ENCODE measurements around the gene CD300LB.

The CD300LB gene

GRCh38 chr17:74546586-74546985 lies 15.3 kb upstream of the CD300LB start:
- H3K27ac ChIP-seq (ENCODE audit: low read depth, low read length), result no peak overlapping the region
- H3K27me3 ChIP-seq (ENCODE audit: low read length), result no peaks in the 10 kb centered on the region

GRCh38 chr17:74545843-74546230 lies 14.6 kb upstream of the CD300LB start, which contains the start of gene CD300C:
CD300C (minus strand) TSS chr17:74546115; CDS start chr17:74545782, 333 bp downstream.
- Histone ChIP-seq H3K27ac (ENCODE audit: low read depth, low read length) (no peak within 1 kb of the TSS), H3K36me3 (ENCODE audit: low read length) (no peaks in the 10 kb centered on the region), H3K9ac (ENCODE audit: low read length) (no peak within 1 kb of the TSS), H3F3A (ENCODE audit: insufficient read depth) (no peaks in the 10 kb centered on the region), H4K20me1 (ENCODE audit: low read depth, low read length) (no peaks in the 10 kb centered on the region), H3K9me2 (replicated peaks; ENCODE audit: insufficient read depth, low read length) (no peaks in the 10 kb centered on the region), H3K4me2 (ENCODE audit: low read depth, low read length, poor library complexity, severe bottlenecking) (no peak within 1 kb of the TSS), H3K27me3 (ENCODE audit: low read length) (no peaks in the 10 kb centered on the region), H3K4me3 (ENCODE audit: insufficient read depth, low read length, poor library complexity, severe bottlenecking) (no peak within 1 kb of the TSS), H3K79me2 (ENCODE audit: insufficient read depth, low read length) (no peaks in the 10 kb centered on the region), H2AFZ (ENCODE audit: low read depth, low read length, severe bottlenecking) (no peak within 1 kb of the TSS), H3K9me3 (ENCODE audit: insufficient read depth, low read length) (no peaks in the 10 kb centered on the region)
- no peak for TF ChIP-seq EZH2phosphoT487 (conservative IDR thresholded peaks at IDR 0.05; ENCODE audit: low read length)

More at GRCh38 chr17:74546586-74546985, 15.3 kb upstream of the CD300LB start:
- H3K9ac ChIP-seq (ENCODE audit: low read length), result no peak overlapping the region
- no peaks in the 10 kb centered on the region for H3F3A ChIP-seq (ENCODE audit: insufficient read depth)
- H3K9me2 ChIP-seq (replicated peaks; ENCODE audit: insufficient read depth, low read length), result no peaks in the 10 kb centered on the region
- no peaks in the 10 kb centered on the region for H3K79me2 ChIP-seq (ENCODE audit: insufficient read depth, low read length)
- H3K36me3 ChIP-seq (ENCODE audit: low read length), result no peaks in the 10 kb centered on the region
- H3K9me3 ChIP-seq (ENCODE audit: insufficient read depth, low read length), result no peaks in the 10 kb centered on the region
- no peak overlapping the region for H3K4me2 ChIP-seq (ENCODE audit: low read depth, low read length, poor library complexity, severe bottlenecking)
- H2AFZ ChIP-seq (ENCODE audit: low read depth, low read length, severe bottlenecking), result no peak overlapping the region
- H4K20me1 ChIP-seq (ENCODE audit: low read depth, low read length), result no peaks in the 10 kb centered on the region
- no peak for TF ChIP-seq EZH2phosphoT487 (conservative IDR thresholded peaks at IDR 0.05; ENCODE audit: low read length)
- no peak for TF ChIP-seq CTCF (IDR thresholded peaks at IDR 0.05; ENCODE audit: insufficient read depth, low read length, poor library complexity, severe bottlenecking)
- no peak overlapping the region for H3K4me3 ChIP-seq (ENCODE audit: insufficient read depth, low read length, poor library complexity, severe bottlenecking)

DNA sequence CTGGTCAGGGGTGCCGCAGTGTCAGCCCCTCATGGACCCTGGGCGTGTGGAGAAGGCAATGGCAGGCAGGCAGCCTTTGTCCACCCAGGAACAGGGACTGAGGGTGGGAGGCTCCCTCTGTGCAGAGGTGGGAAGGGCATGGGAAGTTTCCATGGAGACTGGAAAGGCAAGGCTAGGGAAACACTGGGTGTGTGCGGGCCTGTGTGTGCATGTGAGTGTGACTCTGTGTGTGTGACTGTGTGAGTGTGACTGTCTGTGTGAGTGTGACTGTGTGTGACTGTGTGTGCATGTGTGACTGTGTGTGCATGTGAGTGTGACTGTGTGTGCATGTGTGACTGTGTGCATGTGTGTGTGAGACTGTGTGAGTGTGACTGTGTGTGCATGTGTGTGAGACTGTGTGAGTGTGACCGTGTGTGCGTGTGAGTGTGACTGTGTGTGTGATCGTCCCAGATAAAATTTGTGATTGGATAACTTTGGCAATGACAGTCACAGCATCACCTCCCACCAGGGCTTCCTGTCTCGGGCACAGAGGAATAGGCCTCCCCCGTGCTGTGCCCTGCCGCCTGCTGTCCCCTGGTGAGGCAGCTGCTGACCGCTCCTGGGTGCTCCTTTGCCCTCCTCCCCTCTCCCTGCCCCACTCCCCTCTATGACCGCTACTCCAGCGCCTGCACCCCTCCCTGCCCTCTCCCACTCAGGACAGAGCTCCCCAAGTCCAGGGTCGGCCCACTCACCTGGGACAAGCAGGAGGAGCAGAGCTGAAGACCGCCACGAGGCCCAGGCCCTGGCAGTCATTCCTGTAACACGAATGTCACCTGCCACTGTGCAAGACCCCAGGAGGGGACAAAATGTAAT lies 13.9 kb upstream of the CD300LB start:
- H2AFZ ChIP-seq (ENCODE audit: low read depth, low read length, severe bottlenecking), result no peak overlapping the region
- no peaks in the 10 kb centered on the region for H3K27me3 ChIP-seq (ENCODE audit: low read length)
- H4K20me1 ChIP-seq (ENCODE audit: low read depth, low read length), result no peaks in the 10 kb centered on the region
- no peaks in the 10 kb centered on the region for H3K9me2 ChIP-seq (replicated peaks; ENCODE audit: insufficient read depth, low read length)
- TF ChIP-seq EZH2phosphoT487 (conservative IDR thresholded peaks at IDR 0.05; ENCODE audit: low read length), result no peak
- no peak for TF ChIP-seq CTCF (IDR thresholded peaks at IDR 0.05; ENCODE audit: insufficient read depth, low read length, poor library complexity, severe bottlenecking)
- H3K9ac ChIP-seq (ENCODE audit: low read length), result no peak overlapping the region
- H3F3A ChIP-seq (ENCODE audit: insufficient read depth), result no peaks in the 10 kb centered on the region
- H3K79me2 ChIP-seq (ENCODE audit: insufficient read depth, low read length), result no peaks in the 10 kb centered on the region
- H3K36me3 ChIP-seq (ENCODE audit: low read length), result no peaks in the 10 kb centered on the region
- H3K4me3 ChIP-seq (ENCODE audit: insufficient read depth, low read length, poor library complexity, severe bottlenecking), result no peak overlapping the region
- no peak overlapping the region for H3K27ac ChIP-seq (ENCODE audit: low read depth, low read length)
- no peaks in the 10 kb centered on the region for H3K9me3 ChIP-seq (ENCODE audit: insufficient read depth, low read length)
- no peak overlapping the region for H3K4me2 ChIP-seq (ENCODE audit: low read depth, low read length, poor library complexity, severe bottlenecking)

Measured in SU-DHL-6 (cell line).